Measurements from ENCODE around the gene PSMB2.

The PSMB2 gene

GRCh38 chr1:35622510-35623178 is 18.7 kb downstream of the PSMB2 start:
- Histone ChIP-seq H3K79me2 (ENCODE audit: insufficient read depth, low read length) (peaks cover 18% of the 10 kb centered on the region), H3K27me3 (ENCODE audit: low read length) (no peaks in the 10 kb centered on the region), H4K20me1 (ENCODE audit: low read depth, low read length) (no peaks in the 10 kb centered on the region), H3K9ac (ENCODE audit: low read length) (no peak overlapping the region), H3K27ac (ENCODE audit: low read depth, low read length) (no peak overlapping the region), H3K9me2 (replicated peaks; ENCODE audit: insufficient read depth, low read length) (no peaks in the 10 kb centered on the region), H3K4me2 (ENCODE audit: low read depth, low read length, poor library complexity, severe bottlenecking) (no peak overlapping the region), H2AFZ (ENCODE audit: low read depth, low read length, severe bottlenecking) (no peak overlapping the region), H3K36me3 (ENCODE audit: low read length) (no peaks in the 10 kb centered on the region; the same call in 1 of the 2 replicates), H3K9me3 (ENCODE audit: insufficient read depth, low read length) (no peaks in the 10 kb centered on the region), H3F3A (ENCODE audit: insufficient read depth) (no peaks in the 10 kb centered on the region), H3K4me3 (ENCODE audit: insufficient read depth, low read length, poor library complexity, severe bottlenecking) (no peak overlapping the region)
- TF ChIP-seq CTCF (IDR thresholded peaks at IDR 0.05; ENCODE audit: insufficient read depth, low read length, poor library complexity, severe bottlenecking) = no peak
- no peak for TF ChIP-seq EZH2phosphoT487 (conservative IDR thresholded peaks at IDR 0.05; ENCODE audit: low read length)

DNA sequence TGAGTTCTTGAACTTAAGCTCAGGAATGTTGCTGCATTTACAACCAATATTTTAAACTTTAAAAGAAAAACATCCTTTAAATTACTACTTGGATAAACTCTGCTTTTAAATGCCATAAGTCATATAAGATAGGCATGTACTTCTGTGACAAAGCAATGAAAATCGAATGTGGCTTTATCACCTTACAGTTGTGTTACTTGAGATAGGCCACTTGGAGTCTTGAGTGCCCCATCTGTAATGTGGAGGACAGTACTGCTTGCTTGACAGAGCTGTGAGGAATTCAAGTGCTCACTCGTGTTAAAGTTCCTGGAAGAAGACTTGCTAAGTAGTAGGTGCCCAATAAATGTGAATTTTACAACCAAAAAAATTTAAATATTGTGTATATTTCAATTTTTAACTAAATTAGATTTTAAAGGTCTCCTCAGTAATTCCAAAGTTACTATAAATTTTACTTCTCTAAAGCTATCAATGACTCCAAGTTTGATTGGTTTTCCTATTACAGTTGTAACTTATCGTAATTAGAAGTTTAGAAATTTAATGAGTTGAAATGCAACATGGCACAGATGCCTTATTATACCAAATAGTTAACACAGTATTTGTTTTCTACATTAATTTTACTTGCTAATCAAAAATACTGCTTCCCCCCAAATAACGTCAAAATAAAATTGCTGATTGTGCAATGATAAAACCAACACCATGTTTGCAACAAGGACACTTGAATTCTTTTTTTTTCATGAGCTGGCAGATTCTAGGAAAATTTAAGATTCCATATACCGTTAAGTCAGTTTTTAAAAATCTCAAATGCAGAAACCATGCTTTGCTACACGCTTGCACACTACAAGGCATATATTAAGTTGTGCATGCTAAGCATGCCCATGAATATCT is 21.8 kb downstream of the PSMB2 start:
- H3K9me2 ChIP-seq (replicated peaks; ENCODE audit: insufficient read depth, low read length) = no peaks in the 10 kb centered on the region
- no peak for TF ChIP-seq EZH2phosphoT487 (conservative IDR thresholded peaks at IDR 0.05; ENCODE audit: low read length)
- TF ChIP-seq CTCF (IDR thresholded peaks at IDR 0.05; ENCODE audit: insufficient read depth, low read length, poor library complexity, severe bottlenecking) = no peak
- H3K27me3 ChIP-seq (ENCODE audit: low read length) = no peaks in the 10 kb centered on the region
- H3K9ac ChIP-seq (ENCODE audit: low read length) = no peak overlapping the region
- H3K79me2 ChIP-seq (ENCODE audit: insufficient read depth, low read length) = peaks cover 42% of the 10 kb centered on the region
- no peaks in the 10 kb centered on the region for H4K20me1 ChIP-seq (ENCODE audit: low read depth, low read length)
- no peaks in the 10 kb centered on the region for H3F3A ChIP-seq (ENCODE audit: insufficient read depth)
- H3K4me3 ChIP-seq (ENCODE audit: insufficient read depth, low read length, poor library complexity, severe bottlenecking) = no peak overlapping the region
- H3K27ac ChIP-seq (ENCODE audit: low read depth, low read length) = no peak overlapping the region
- no peak overlapping the region for H2AFZ ChIP-seq (ENCODE audit: low read depth, low read length, severe bottlenecking)
- H3K4me2 ChIP-seq (ENCODE audit: low read depth, low read length, poor library complexity, severe bottlenecking) = no peak overlapping the region
- H3K9me3 ChIP-seq (ENCODE audit: insufficient read depth, low read length) = no peaks in the 10 kb centered on the region
- H3K36me3 ChIP-seq (ENCODE audit: low read length) = no peaks in the 10 kb centered on the region; the same call in 1 of the 2 replicates

GRCh38 chr1:35615440-35615839 is 25.9 kb downstream of the PSMB2 start:
- H3K27ac ChIP-seq (ENCODE audit: low read depth, low read length) = no peak overlapping the region
- peaks cover 56% of the 10 kb centered on the region for H3K79me2 ChIP-seq (ENCODE audit: insufficient read depth, low read length)

More at GRCh38 chr1:35615440-35615839, 25.9 kb downstream of the PSMB2 start:
- H4K20me1 ChIP-seq (ENCODE audit: low read depth, low read length) = no peaks in the 10 kb centered on the region
- H2AFZ ChIP-seq (ENCODE audit: low read depth, low read length, severe bottlenecking) = no peak overlapping the region
- no peak overlapping the region for H3K4me3 ChIP-seq (ENCODE audit: insufficient read depth, low read length, poor library complexity, severe bottlenecking)
- no peaks in the 10 kb centered on the region for H3F3A ChIP-seq (ENCODE audit: insufficient read depth)
- H3K9me3 ChIP-seq (ENCODE audit: insufficient read depth, low read length) = no peaks in the 10 kb centered on the region
- H3K9ac ChIP-seq (ENCODE audit: low read length) = no peak overlapping the region
- no peaks in the 10 kb centered on the region for H3K9me2 ChIP-seq (replicated peaks; ENCODE audit: insufficient read depth, low read length)
- no peaks in the 10 kb centered on the region for H3K27me3 ChIP-seq (ENCODE audit: low read length)
- no peak overlapping the region for H3K4me2 ChIP-seq (ENCODE audit: low read depth, low read length, poor library complexity, severe bottlenecking)
- H3K36me3 ChIP-seq (ENCODE audit: low read length) = no peaks in the 10 kb centered on the region; the same call in 1 of the 2 replicates
- TF ChIP-seq CTCF (IDR thresholded peaks at IDR 0.05; ENCODE audit: insufficient read depth, low read length, poor library complexity, severe bottlenecking) = no peak
- TF ChIP-seq EZH2phosphoT487 (conservative IDR thresholded peaks at IDR 0.05; ENCODE audit: low read length) = no peak
